GM12891 (cell line): ENCODE results near the gene TMEM259.

Experiments used
- POLR2A ChIP-seq: IDR thresholded peaks from 2 replicates; pipeline ENCODE4 v1.6.1; 2011; ENCODE audit warnings: low read depth, low read length, control low read depth
- SPI1 ChIP-seq: IDR thresholded peaks from 2 replicates; pipeline ENCODE4 v1.6.1; 2011; ENCODE audit warnings: low read depth, low read length, control low read depth
- TAF1 ChIP-seq: IDR thresholded peaks from 2 replicates; pipeline ENCODE4 v1.6.1; 2011; ENCODE audit warnings: low read depth, low read length, control low read depth

- TF ChIP-seq TAF1 (no peak), POLR2A (no peak), SPI1 (no peak)
Measured at GRCh38 chr19:1037621-1038064, 16.7 kb upstream of the TMEM259 start.
